Stimulated activated CD8-positive, alpha-beta memory T cell treated with anti-CD3 and anti-CD28 coated beads, Interleukin-4, amount 100 ng/mL, for 4 hours (primary cell): ENCODE measurements around the gene AP2A1.
"Not testable (repeated sequence)": the region's sequence is repeated elsewhere in the genome, so short reads cannot be mapped to it uniquely, and the experiment has no call there.

ENCODE experiments used
- DNase-seq, 2 donors: peaks; one replicate each; pipeline ENCODE4 v3.0.0-alpha.2; 2020; ENCODE audit warnings: low read depth in 2 of 2, low spot score in 1 of 2

AP2A1 gene

GRCh38 chr19:49766930-49767299 is at the start of gene AP2A1:
Gene AP2A1 (plus strand): TSS chr19:49767001. CDS start chr19:49767134, 133 bp downstream.
- peak in 1 of 2 donors; percentile 7 for DNase-seq

- no peak for DNase-seq
Observed at GRCh38 chr19:49718511-49718910, 48.3 kb upstream of the AP2A1 start.

- DNase-seq, result no peak
Observed at GRCh38 chr19:49718991-49719390, 47.8 kb upstream of the AP2A1 start.

- not testable (repeated sequence) for DNase-seq
Observed at GRCh38 chr19:49719420-49719819, 47.4 kb upstream of the AP2A1 start.

- no peak for DNase-seq
Observed at GRCh38 chr19:49727217-49728030, 39.4 kb upstream of the AP2A1 start.

GRCh38 chr19:49730166-49730565 is 36.6 kb upstream of the AP2A1 start:
- no peak for DNase-seq

GRCh38 chr19:49738268-49738667 is 28.5 kb upstream of the AP2A1 start:
- no peak for DNase-seq

- no peak for DNase-seq
Observed at GRCh38 chr19:49739098-49739497, 27.7 kb upstream of the AP2A1 start.

- no peak for DNase-seq
Observed at GRCh38 chr19:49739933-49740332, 26.9 kb upstream of the AP2A1 start.

- no peak for DNase-seq
Observed at GRCh38 chr19:49741210-49741844, 25.5 kb upstream of the AP2A1 start.

GRCh38 chr19:49744946-49745381 is 21.8 kb upstream of the AP2A1 start:
- no peak for DNase-seq

- peak in 1 of 2 donors; percentile 21 for DNase-seq
Observed at GRCh38 chr19:49746206-49746958, 20.4 kb upstream of the AP2A1 start.

- no peak for DNase-seq
Observed at GRCh38 chr19:49749055-49749716, 17.6 kb upstream of the AP2A1 start.

- no peak for DNase-seq
Observed at GRCh38 chr19:49749771-49750170, 17.0 kb upstream of the AP2A1 start.

- no peak for DNase-seq
Observed at GRCh38 chr19:49752701-49753100, 14.1 kb upstream of the AP2A1 start.

- DNase-seq, result no peak
Observed at GRCh38 chr19:49755956-49756355, 10.8 kb upstream of the AP2A1 start.

- DNase-seq, result no peak
Observed at GRCh38 chr19:49758292-49758691, 8.5 kb upstream of the AP2A1 start.

GRCh38 chr19:49761249-49761624 is 5.6 kb upstream of the AP2A1 start:
- no peak for DNase-seq

GRCh38 chr19:49761625-49762311 is 5.0 kb upstream of the AP2A1 start:
- no peak for DNase-seq

GRCh38 chr19:49763230-49763629 is 3.6 kb upstream of the AP2A1 start, which contains the start of gene TSKS:
Gene TSKS (minus strand): TSS chr19:49763306. CDS start chr19:49763247, 59 bp downstream.
- DNase-seq, result no peak

GRCh38 chr19:49764341-49764740 is 2.5 kb upstream of the AP2A1 start:
- DNase-seq, result no peak
